Astrocyte (in vitro differentiated cells and primary cell): Measurements from ENCODE around the gene RPN2.

Experiments used
- CTCF ChIP-seq: IDR thresholded peaks from 2 replicates; pipeline ENCODE4 v1.5.1; 2011; ENCODE audit warnings: low read depth, mild to moderate bottlenecking, inconsistent platforms, low read length, moderate library complexity; ENCODE audit not compliant: insufficient read depth
- EZH2 ChIP-seq: IDR thresholded peaks from 2 replicates; pipeline ENCODE4 v1.6.1; 2012; ENCODE audit warnings: mild to moderate bottlenecking, low read length, inconsistent platforms; ENCODE audit not compliant: insufficient read depth

- TF ChIP-seq CTCF (no peak), EZH2 (no peak)
These were observed 61.4 kb downstream of the RPN2 start for GRCh38 chr20:37240337-37241067.
